IMR-90 (cell line): ENCODE results near the gene CPNE4. TPM values are rescaled to one million over a fixed set of nuclear protein-coding genes. Genes with fewer than 3 reads are reported as not detected.

Experiments
- ATAC-seq: fragments of 200-7000 bp; cut with Tn5 transposase; 2 replicates; pipeline ENCODE4 v1.9.1; 2020; ENCODE audit warnings: low read depth, mild to moderate bottlenecking, moderate library complexity
- BruUV-seq: library from RNA; stranded (reverse); fragments of 400-500 nt; replicated peaks from 2 replicates; lab custom pipeline; 2021; lab: Mats Ljungman, UMichigan
- CTCF ChIA-PET: fragments of 300-600 bp; formaldehyde crosslinking; extraction: SDS; loops from one replicate; lab custom pipeline; 2021; ENCODE audit warnings: antibody characterized with exemption; lab: Yijun Ruan, JAX
- POLR2A ChIA-PET: fragments of 300-600 bp; sonication (Branson Sonifier 250); formaldehyde crosslinking; loops from one replicate; lab custom pipeline; 2022; ENCODE audit warnings: antibody characterized with exemption; ENCODE audit not compliant: unreplicated experiment; lab: Charles Lee
- DNase-seq: peaks from one replicate; pipeline ENCODE4 v3.0.0; 2013
- H2AFZ ChIP-seq: replicated peaks from 2 replicates; pipeline ENCODE3; 2013; ENCODE audit warnings: low read length, mild to moderate bottlenecking; ENCODE audit not compliant: poor library complexity
- H2AK5ac ChIP-seq: 2 replicates; pipeline ENCODE4 v1.6.1; 2013; ENCODE audit warnings: low read depth, low read length, inconsistent platforms
- H2AK9ac ChIP-seq: replicated peaks from 2 replicates; pipeline ENCODE3; 2013; ENCODE audit warnings: mild to moderate bottlenecking, low read depth, low read length, moderate library complexity; ENCODE audit not compliant: poor library complexity
- H2BK120ac ChIP-seq: 2 replicates; pipeline ENCODE4 v1.6.1; 2013; ENCODE audit warnings: low read depth, low read length, inconsistent platforms
- H2BK15ac ChIP-seq: 3 replicates; pipeline ENCODE4 v1.6.1; 2013; ENCODE audit warnings: low read depth, low read length, inconsistent platforms
- H2BK20ac ChIP-seq: 2 replicates; pipeline ENCODE4 v1.6.1; 2013; ENCODE audit warnings: low read depth, mild to moderate bottlenecking, inconsistent platforms, low read length, moderate library complexity
- H2BK5ac ChIP-seq: 2 replicates; pipeline ENCODE4 v1.6.1; 2013; ENCODE audit warnings: mild to moderate bottlenecking, low read depth, low read length, inconsistent platforms; ENCODE audit not compliant: poor library complexity, severe bottlenecking
- H3K14ac ChIP-seq: replicated peaks from 2 replicates; pipeline ENCODE4 v1.6.1; 2013; ENCODE audit warnings: low read depth, low read length, inconsistent platforms
- H3K18ac ChIP-seq: 2 replicates; pipeline ENCODE4 v1.6.1; 2013; ENCODE audit warnings: low read depth, low read length, control low read depth
- H3K23ac ChIP-seq: 2 replicates; pipeline ENCODE4 v1.6.1; 2013; ENCODE audit warnings: low read depth, low read length, inconsistent platforms
- H3K27ac ChIP-seq: 2 replicates; pipeline ENCODE4 v1.5.1; 2013; ENCODE audit warnings: mild to moderate bottlenecking, control low read depth, low read length; ENCODE audit not compliant: insufficient read depth
- H3K27me3 ChIP-seq: 2 replicates; pipeline ENCODE4 v1.6.1; 2013; ENCODE audit warnings: low read length; ENCODE audit not compliant: control insufficient read depth, insufficient read depth
- H3K36me3 ChIP-seq: 2 replicates; pipeline ENCODE4 v1.6.1; 2013; ENCODE audit warnings: low read length, mixed read lengths; ENCODE audit not compliant: control insufficient read depth, insufficient read depth
- H3K4ac ChIP-seq: 2 replicates; pipeline ENCODE4 v1.6.1; 2013; ENCODE audit warnings: low read depth, low read length, inconsistent platforms
- H3K4me1 ChIP-seq: 2 replicates; pipeline ENCODE4 v1.6.1; 2013; ENCODE audit warnings: low read length, mixed read lengths; ENCODE audit not compliant: control insufficient read depth, insufficient read depth
- H3K4me2 ChIP-seq: 2 replicates; pipeline ENCODE4 v1.6.1; 2013; ENCODE audit warnings: low read depth, mild to moderate bottlenecking, control low read depth, low read length, moderate library complexity
- H3K4me3 ChIP-seq: 2 replicates; pipeline ENCODE4 v1.5.1; 2013; ENCODE audit warnings: low read depth, mild to moderate bottlenecking, control low read depth, low read length, moderate library complexity; ENCODE audit not compliant: insufficient read depth
- H3K56ac ChIP-seq: 2 replicates; pipeline ENCODE4 v1.6.1; 2013; ENCODE audit warnings: low read length, inconsistent platforms; ENCODE audit not compliant: insufficient read depth; ENCODE audit errors: extremely low read depth
- H3K79me1 ChIP-seq, 2 experiments: 2 replicates each; pipeline ENCODE4 v1.6.1; 2013; ENCODE audit warnings: low read length in 2 of 2, inconsistent platforms in 1 of 2, low read depth in 1 of 2
- H3K9ac ChIP-seq: 2 replicates; pipeline ENCODE4 v1.6.1; 2013; ENCODE audit warnings: low read depth, low read length, control low read depth
- H3K9me1 ChIP-seq: 2 replicates; pipeline ENCODE4 v1.6.1; 2013; ENCODE audit warnings: low read length, inconsistent platforms; ENCODE audit not compliant: insufficient read depth
- H3K9me3 ChIP-seq: 2 replicates; pipeline ENCODE4 v1.6.1; 2013; ENCODE audit warnings: low read length; ENCODE audit not compliant: control insufficient read depth, insufficient read depth
- H4K20me1 ChIP-seq: 2 replicates; pipeline ENCODE4 v1.6.1; 2013; ENCODE audit warnings: low read length, inconsistent platforms; ENCODE audit not compliant: insufficient read depth
- H4K5ac ChIP-seq: 2 replicates; pipeline ENCODE4 v1.6.1; 2013; ENCODE audit warnings: mild to moderate bottlenecking, low read depth, low read length, control low read depth
- H4K8ac ChIP-seq, 2 experiments: 2 replicates each; pipeline ENCODE4 v1.6.1; 2013; ENCODE audit warnings: low read depth in 2 of 2, low read length in 2 of 2, control low read depth in 1 of 2, inconsistent platforms in 1 of 2
- H4K91ac ChIP-seq: 2 replicates; pipeline ENCODE4 v1.6.1; 2013; ENCODE audit warnings: low read depth, low read length, inconsistent platforms; ENCODE audit not compliant: insufficient read depth
- BHLHE40 ChIP-seq: fragments of 150-350 bp; IDR thresholded peaks from 2 replicates; pipeline ENCODE4 v1.6.1; 2016; ENCODE audit warnings: mild to moderate bottlenecking, low read depth, low read length
- CEBPB ChIP-seq: IDR thresholded peaks from 2 replicates; pipeline ENCODE4 v1.6.1; 2012; ENCODE audit warnings: low read depth, low read length, improper control_type of control experiment
- CHD1 ChIP-seq: IDR thresholded peaks from 2 replicates; pipeline ENCODE4 v1.6.1; 2012; ENCODE audit warnings: low read depth, low read length, improper control_type of control experiment
- FOS ChIP-seq: fragments of 150-350 bp; IDR thresholded peaks from 2 replicates; pipeline ENCODE4 v1.6.1; 2016; ENCODE audit warnings: low read depth, low read length
- MAFK ChIP-seq: IDR thresholded peaks from 2 replicates; pipeline ENCODE4 v1.6.1; 2012; ENCODE audit warnings: low read depth, low read length, improper control_type of control experiment
- MAZ ChIP-seq: IDR thresholded peaks from 2 replicates; pipeline ENCODE4 v1.6.1; 2012; ENCODE audit warnings: low read depth, mild to moderate bottlenecking, low read length, improper control_type of control experiment, moderate library complexity, borderline replicate concordance
- MXI1 ChIP-seq: IDR thresholded peaks from 2 replicates; pipeline ENCODE4 v1.6.1; 2012; ENCODE audit warnings: low read depth, mild to moderate bottlenecking, low read length, moderate library complexity, borderline replicate concordance
- NFE2L2 ChIP-seq: fragments of 150-350 bp; IDR thresholded peaks from 2 replicates; pipeline ENCODE4 v1.6.1; 2016; ENCODE audit warnings: low read depth, mild to moderate bottlenecking, low read length
- POLR2A ChIP-seq: IDR thresholded peaks from 2 replicates; pipeline ENCODE4 v1.6.1; 2012; ENCODE audit warnings: mild to moderate bottlenecking, low read depth, low read length
- RAD21 ChIP-seq: IDR thresholded peaks from 2 replicates; pipeline ENCODE4 v1.6.1; 2012; ENCODE audit warnings: low read length, improper control_type of control experiment
- RCOR1 ChIP-seq: IDR thresholded peaks from 2 replicates; pipeline ENCODE4 v1.6.1; 2012; ENCODE audit warnings: mild to moderate bottlenecking, low read length, improper control_type of control experiment; ENCODE audit not compliant: insufficient replicate concordance
- RFX5 ChIP-seq: IDR thresholded peaks from 2 replicates; pipeline ENCODE4 v1.8.0; 2012; ENCODE audit warnings: low read depth, mild to moderate bottlenecking, low read length, moderate library complexity
- SMC3 ChIP-seq: fragments of 150-350 bp; IDR thresholded peaks from 2 replicates; pipeline ENCODE4 v1.6.1; 2016; ENCODE audit warnings: low read depth, mild to moderate bottlenecking, antibody characterized with exemption, low read length, moderate library complexity
- WGBS, 2 experiments: methylation state at CpG; one replicate each; pipeline versions ENCODE4 v1.1.5 to v1.1.7; 2013; ENCODE audit warnings: missing lambda C conversion rate in 2 of 2; ENCODE audit not compliant: insufficient read length in 1 of 2; ENCODE audit errors: extremely low coverage in 2 of 2; 5-methylcytosine and 5-hydroxymethylcytosine counted together
- dilution Hi-C: fragments of 300-500 bp; cut with HindIII; formaldehyde crosslinking; loops from one replicate; pipeline ENCODE4 v1.14.3; 2018; ENCODE audit warnings: low sequenced_read_pairs; ENCODE audit not compliant: unreplicated experiment
- in situ Hi-C: fragments of 300-500 bp; cut with MboI; formaldehyde crosslinking; loops from 3 replicates; pipeline ENCODE4 v1.14.3; 2019; ENCODE audit warnings: low sequenced_read_pairs, inconsistent platforms, mixed read lengths
- intact Hi-C: fragments of 100-400 bp; cut with micrococcal nuclease; formaldehyde crosslinking; loops from 2 replicates; pipeline ENCODE4 v1.10.0; 2022
- polyA plus RNA-seq, 3 experiments: library from polyadenylated mRNA; depleted of rRNA; stranded (reverse); fragments of >200 nt; gene quantifications; 2 replicates each; pipeline ENCODE4 v1.2.3, GENCODE V29; 2012; ENCODE audit warnings: low replicate concordance in 1 of 3
- total RNA-seq: library from RNA; depleted of rRNA; stranded (reverse); fragments of >200 nt; gene quantifications from 2 replicates; pipeline ENCODE4 v1.2.3, GENCODE V29; 2012
- TF ChIP-seq, protein P1 (sequence below): fragments of 150-350 bp; IDR thresholded peaks from 2 replicates; pipeline ENCODE4 v1.6.1; 2017; ENCODE audit warnings: mild to moderate bottlenecking, antibody characterized with exemption, low read length, low read depth
- TF ChIP-seq, protein P2 (sequence below): fragments of 150-350 bp; IDR thresholded peaks from 2 replicates; pipeline ENCODE4 v1.6.1; 2016; ENCODE audit warnings: low read depth, mild to moderate bottlenecking, low read length, moderate library complexity, borderline replicate concordance
- TF ChIP-seq, protein P3 (sequence below): conservative IDR thresholded peaks from 2 replicates; pipeline ENCODE4 v1.5.1; 2012; ENCODE audit warnings: mild to moderate bottlenecking, low read depth, low read length, improper control_type of control experiment

The CPNE4 gene
- total and polyA plus RNA-seq, 2 of the 4 experiments (the other 2 are of a cell fraction), result not detected

DNA sequence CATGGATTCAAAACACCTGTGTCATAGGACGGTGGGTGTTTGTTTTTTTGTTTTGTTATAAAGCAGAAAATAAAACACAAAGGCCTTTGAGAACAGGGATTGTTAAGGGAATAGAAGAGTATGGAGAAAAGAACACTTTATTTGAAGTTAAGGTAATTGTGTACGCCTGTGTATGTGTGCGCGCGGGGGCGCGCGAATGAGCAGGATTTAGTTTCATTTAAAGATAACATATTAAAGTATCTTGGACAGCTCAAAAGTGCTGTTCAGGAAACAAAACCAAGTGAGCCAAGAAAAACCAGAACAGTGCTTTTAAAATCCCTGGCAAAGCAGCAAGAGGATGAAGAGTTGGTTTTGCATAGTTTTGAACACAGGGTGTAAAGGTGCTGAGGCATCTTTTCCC is 1.9 kb downstream of the CPNE4 start:
- in situ Hi-C loops (loop anchor here (5.0 to 25.0 kb wide), 3 partner anchors 144 to 996 kb away; partner anchors contain the start of genes ASTE1 and NEK11), intact Hi-C loops (no loop called here), dilution Hi-C loops (no loop called here)
- Histone ChIP-seq H3K4me2 (no peak overlapping the region), H2AK9ac (no peak overlapping the region), H2BK5ac (no peak overlapping the region), H3K18ac (no peak overlapping the region), H4K91ac (no peak overlapping the region), H3K79me1 (no peaks in the 10 kb centered on the region), H2BK20ac (no peak overlapping the region), H2BK120ac (no peak overlapping the region), H3K27me3 (peaks cover 19% of the 10 kb centered on the region), H3K36me3 (no peaks in the 10 kb centered on the region), H3K23ac (no peak overlapping the region), H4K8ac (no peak overlapping the region), H2AK5ac (no peak overlapping the region), H2BK15ac (no peak overlapping the region), H2AFZ (no peak overlapping the region), H3K14ac (no peak overlapping the region), H3K27ac (no peak overlapping the region), H3K9me3 (no peaks in the 10 kb centered on the region), H4K20me1 (no peaks in the 10 kb centered on the region), H3K56ac (no peak overlapping the region), H3K4ac (no peak overlapping the region), H3K4me1 (no peaks in the 10 kb centered on the region), H3K9ac (no peak overlapping the region), H4K5ac (no peak overlapping the region), H3K9me1 (no peaks in the 10 kb centered on the region), H3K4me3 (no peak overlapping the region)
- ChIA-PET POLR2A (no interaction called here), CTCF (no interaction called here)
- DNase-seq (no peak), ATAC-seq (no peak)
- BruUV-seq, result no TSS peak
- no CpG with 5 or more reads among the region's 8 CpGs for whole genome bisulfite sequencing, 2 experiments
- TF ChIP-seq BHLHE40 (no peak), POLR2A (no peak), RFX5 (no peak), RCOR1 (no peak), MXI1 (no peak), MAZ (no peak), NFE2L2 (no peak), CEBPB (no peak), RAD21 (no peak), FOS (no peak), MAFK (no peak), CHD1 (no peak), SMC3 (no peak)
- TF ChIP-seq, protein P1, sequence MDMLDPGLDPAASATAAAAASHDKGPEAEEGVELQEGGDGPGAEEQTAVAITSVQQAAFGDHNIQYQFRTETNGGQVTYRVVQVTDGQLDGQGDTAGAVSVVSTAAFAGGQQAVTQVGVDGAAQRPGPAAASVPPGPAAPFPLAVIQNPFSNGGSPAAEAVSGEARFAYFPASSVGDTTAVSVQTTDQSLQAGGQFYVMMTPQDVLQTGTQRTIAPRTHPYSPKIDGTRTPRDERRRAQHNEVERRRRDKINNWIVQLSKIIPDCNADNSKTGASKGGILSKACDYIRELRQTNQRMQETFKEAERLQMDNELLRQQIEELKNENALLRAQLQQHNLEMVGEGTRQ, result no peak
- TF ChIP-seq, protein P2, sequence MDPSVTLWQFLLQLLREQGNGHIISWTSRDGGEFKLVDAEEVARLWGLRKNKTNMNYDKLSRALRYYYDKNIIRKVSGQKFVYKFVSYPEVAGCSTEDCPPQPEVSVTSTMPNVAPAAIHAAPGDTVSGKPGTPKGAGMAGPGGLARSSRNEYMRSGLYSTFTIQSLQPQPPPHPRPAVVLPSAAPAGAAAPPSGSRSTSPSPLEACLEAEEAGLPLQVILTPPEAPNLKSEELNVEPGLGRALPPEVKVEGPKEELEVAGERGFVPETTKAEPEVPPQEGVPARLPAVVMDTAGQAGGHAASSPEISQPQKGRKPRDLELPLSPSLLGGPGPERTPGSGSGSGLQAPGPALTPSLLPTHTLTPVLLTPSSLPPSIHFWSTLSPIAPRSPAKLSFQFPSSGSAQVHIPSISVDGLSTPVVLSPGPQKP, result no peak
- TF ChIP-seq, protein P3, sequence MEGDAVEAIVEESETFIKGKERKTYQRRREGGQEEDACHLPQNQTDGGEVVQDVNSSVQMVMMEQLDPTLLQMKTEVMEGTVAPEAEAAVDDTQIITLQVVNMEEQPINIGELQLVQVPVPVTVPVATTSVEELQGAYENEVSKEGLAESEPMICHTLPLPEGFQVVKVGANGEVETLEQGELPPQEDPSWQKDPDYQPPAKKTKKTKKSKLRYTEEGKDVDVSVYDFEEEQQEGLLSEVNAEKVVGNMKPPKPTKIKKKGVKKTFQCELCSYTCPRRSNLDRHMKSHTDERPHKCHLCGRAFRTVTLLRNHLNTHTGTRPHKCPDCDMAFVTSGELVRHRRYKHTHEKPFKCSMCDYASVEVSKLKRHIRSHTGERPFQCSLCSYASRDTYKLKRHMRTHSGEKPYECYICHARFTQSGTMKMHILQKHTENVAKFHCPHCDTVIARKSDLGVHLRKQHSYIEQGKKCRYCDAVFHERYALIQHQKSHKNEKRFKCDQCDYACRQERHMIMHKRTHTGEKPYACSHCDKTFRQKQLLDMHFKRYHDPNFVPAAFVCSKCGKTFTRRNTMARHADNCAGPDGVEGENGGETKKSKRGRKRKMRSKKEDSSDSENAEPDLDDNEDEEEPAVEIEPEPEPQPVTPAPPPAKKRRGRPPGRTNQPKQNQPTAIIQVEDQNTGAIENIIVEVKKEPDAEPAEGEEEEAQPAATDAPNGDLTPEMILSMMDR, result no peak
